GM10266 (cell line): ENCODE data around the gene ZNF644.
A peak's percentile ranks its signal among the peaks of the same experiment; 100 is the strongest.

ENCODE experiments used
- DNase-seq: peaks from one replicate; pipeline ENCODE4 v3.0.0; 2012; ENCODE audit errors: extremely low spot score
- TF ChIP-seq, protein P1 (sequence below): IDR thresholded peaks from 2 replicates; pipeline ENCODE4 v1.5.1; 2012; ENCODE audit warnings: mild to moderate bottlenecking, low read depth; ENCODE audit not compliant: control insufficient read depth, insufficient read depth; ENCODE audit errors: missing control alignments

The ZNF644 gene

DNA sequence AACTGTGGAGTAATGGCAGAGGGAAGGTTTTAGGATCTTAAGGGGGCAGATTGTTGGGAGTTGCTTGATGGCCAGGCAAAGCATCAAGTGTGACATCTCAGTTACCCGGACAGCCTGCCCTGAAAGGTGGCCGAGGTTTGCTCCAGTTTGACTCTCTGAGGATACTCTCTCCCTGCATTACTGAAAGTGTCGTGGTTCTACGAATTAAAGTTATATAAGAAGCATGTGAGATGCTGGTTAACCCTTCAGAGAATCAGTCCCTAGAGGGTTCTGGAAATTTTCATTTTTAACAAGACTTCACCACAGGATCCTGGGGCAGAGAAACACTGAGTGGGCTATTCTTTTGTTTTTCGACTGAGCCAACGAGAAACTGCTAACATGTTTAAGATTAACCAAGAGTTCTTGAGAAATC lies 689 bp upstream of the ZNF644 start:
- DNase-seq = peak; percentile 19
- TF ChIP-seq, protein P1, sequence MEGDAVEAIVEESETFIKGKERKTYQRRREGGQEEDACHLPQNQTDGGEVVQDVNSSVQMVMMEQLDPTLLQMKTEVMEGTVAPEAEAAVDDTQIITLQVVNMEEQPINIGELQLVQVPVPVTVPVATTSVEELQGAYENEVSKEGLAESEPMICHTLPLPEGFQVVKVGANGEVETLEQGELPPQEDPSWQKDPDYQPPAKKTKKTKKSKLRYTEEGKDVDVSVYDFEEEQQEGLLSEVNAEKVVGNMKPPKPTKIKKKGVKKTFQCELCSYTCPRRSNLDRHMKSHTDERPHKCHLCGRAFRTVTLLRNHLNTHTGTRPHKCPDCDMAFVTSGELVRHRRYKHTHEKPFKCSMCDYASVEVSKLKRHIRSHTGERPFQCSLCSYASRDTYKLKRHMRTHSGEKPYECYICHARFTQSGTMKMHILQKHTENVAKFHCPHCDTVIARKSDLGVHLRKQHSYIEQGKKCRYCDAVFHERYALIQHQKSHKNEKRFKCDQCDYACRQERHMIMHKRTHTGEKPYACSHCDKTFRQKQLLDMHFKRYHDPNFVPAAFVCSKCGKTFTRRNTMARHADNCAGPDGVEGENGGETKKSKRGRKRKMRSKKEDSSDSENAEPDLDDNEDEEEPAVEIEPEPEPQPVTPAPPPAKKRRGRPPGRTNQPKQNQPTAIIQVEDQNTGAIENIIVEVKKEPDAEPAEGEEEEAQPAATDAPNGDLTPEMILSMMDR = no peak

DNA sequence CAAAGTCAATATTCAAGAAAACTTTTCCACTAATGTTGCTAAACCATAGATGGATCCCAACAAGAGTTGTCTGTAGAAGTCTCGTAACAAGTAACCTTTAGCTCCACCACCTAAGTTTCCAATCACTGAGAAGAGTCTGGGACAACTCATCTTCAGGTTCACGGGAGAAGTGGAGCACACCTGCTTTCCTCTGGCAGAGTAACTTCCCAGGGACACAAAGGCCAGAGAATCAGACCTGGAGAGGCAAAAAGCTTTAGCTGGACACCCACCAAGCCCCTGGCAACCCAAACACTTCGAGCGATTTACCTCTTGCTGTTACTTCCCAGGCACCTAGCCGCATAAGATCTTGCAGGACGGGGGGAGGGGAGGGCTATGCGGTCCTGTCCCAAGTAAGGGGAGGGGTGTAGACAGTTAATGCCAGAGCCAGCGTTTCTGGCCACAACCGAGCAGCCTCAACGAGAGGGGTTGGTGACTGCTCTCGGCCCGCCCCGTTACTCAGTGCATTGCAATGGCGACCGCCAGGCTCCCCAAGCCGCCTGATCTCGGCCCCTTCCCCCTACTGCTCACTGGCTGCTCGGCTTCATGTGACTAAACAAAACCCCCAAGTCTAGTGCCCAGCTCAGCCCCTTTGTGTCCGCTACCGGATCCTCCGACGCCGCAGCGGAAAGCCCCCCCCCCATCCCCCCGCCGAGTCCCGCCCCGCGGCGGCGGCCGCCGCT lies 709 bp downstream of the ZNF644 start:
- peak; percentile 71 for DNase-seq

DNA sequence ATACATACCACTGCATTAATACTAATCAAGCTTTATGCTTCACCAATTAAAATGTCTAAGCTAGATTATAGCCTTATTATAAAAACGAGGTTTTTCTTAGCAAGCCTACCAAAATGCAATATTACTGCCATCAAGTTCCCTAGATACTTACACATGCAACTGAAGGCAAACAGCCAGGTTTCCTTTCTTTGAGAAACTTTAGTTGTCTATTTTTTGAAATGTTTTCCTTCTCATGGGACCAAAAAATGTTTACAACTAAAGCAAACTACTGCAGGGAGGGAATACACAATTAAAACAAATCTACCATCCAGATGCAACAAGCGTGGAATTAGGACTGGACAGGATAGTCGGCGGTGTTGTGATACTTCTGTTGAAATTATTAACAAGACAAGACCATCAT lies 1.3 kb downstream of the ZNF644 start:
- no peak for DNase-seq
- TF ChIP-seq, protein P1 = no peak

More for the DNA sequence above, 709 bp downstream of the ZNF644 start:
- TF ChIP-seq, protein P1 = no peak

DNA sequence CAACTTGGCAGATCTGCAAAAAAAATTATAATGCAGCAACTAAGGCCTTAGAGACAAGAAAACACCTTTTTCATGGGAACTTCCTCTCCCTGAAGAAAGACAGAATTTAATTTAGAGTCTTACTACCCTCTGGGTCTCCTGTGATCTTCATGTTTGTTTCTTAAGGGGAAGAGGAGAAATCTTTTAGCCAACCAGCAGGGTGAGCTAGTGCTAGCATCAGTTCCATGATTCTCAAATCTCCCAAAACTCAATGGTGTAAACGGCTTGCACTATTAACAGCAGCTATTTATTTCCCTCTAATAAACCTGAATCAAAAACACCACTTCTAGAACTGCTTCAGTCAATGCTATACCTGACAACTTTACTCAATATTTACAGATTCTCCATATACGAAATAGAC lies 3.8 kb downstream of the ZNF644 start:
- TF ChIP-seq, protein P1 = no peak
- DNase-seq = peak; percentile 16

DNA sequence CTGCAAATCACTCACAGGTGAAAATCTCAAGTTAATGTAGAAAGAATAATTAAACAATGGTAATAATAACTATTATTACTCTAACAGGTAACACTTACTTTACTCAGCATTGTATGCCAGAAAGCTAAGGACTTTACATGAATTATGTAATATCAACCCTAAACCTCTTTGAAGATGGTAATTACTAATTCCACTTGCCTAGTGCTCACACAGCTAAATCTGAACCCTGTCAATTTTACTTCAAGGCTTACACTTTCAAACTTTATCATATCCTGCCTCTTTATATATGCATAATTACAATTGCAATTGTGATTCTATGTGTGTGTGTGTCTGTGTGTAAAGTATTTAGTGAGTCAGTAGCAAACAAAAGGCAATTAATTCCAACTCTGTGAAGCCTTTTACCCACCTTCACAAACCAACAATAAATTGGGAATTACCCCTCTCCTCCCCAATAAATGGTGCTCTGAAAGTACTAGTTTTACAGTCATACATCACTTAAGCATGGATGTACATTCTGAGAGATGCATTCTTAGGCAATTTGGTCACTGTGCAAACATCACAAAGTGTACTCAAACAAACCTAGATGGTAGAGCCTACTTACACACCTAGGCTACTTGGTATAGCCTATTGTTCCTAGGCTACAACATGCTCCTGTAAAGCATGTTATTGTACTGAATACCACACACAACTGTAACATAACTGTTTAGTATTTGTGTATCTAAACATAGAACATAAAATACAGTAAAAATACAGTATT lies 5.9 kb downstream of the ZNF644 start:
- no peak for DNase-seq
- TF ChIP-seq, protein P1 = no peak

DNA sequence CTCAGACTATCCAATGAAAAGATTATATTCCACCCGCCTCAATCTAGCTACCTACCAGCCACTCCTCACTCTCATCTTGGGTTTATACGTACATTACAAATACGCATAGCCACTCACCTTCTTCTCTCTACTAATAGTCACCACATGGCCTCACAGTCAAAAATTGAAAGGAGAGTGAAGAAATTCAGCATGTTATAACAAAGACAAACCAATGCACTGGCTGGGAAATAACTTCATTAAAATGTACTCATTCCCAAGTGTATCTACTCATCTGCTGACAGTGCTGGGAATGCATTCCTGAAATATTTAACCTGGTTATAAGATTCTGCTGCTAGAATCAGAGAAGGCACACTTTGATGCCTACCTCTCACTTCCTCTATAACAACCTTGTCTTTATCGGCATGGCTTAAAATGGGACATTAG lies 6.5 kb downstream of the ZNF644 start:
- DNase-seq = no peak
- TF ChIP-seq, protein P1 = no peak

DNA sequence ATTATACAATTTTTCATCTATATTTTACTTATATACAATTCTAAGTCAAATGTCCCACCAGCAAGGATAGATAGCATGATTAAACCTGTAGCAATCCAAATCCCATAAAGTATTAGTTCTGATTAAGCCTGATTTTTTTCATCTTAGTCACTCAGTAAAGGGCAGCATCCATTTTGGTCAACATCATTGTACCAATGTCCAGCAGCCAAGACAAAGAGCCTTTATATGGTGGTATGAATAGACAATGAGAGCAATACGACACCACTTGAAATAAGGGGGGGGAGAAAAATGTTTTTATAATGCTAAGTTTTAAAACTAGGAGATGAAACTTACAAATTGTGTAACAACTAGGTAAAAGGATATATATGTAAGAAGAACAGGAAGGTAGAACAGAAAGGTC lies 7.4 kb downstream of the ZNF644 start:
- TF ChIP-seq, protein P1 = no peak
- no peak for DNase-seq
